K562 (cell line): ENCODE results near the gene BTD. TPM values are rescaled to one million over a fixed set of nuclear protein-coding genes. Genes with fewer than 3 reads are reported as not detected.

Experiments used
- HMGN3 ChIP-seq: IDR thresholded peaks from 2 replicates; pipeline ENCODE4 v1.6.1; 2011; ENCODE audit warnings: borderline replicate concordance, low read depth, mild to moderate bottlenecking, mixed read lengths, low read length; ENCODE audit not compliant: insufficient read length; ENCODE audit errors: extremely low read depth
- HSF4 ChIP-seq: fragments of 250-450 bp; sonication (Bioruptor Pico); IDR thresholded peaks from 2 replicates; pipeline ENCODE4 v2.1.2; 2022; ENCODE audit warnings: mild to moderate bottlenecking, moderate library complexity, borderline replicate concordance
- KDM5B ChIP-seq: fragments of 200-600 bp; sonication (generic); IDR thresholded peaks from 2 replicates; pipeline ENCODE4 v1.6.1; 2012; ENCODE audit warnings: low read depth, mild to moderate bottlenecking, moderate library complexity, low read length, control low read depth, inconsistent platforms; ENCODE audit not compliant: insufficient replicate concordance
- L3MBTL2 ChIP-seq: fragments of 450-650 bp; IDR thresholded peaks from 2 replicates; pipeline ENCODE4 v1.6.1; 2016; ENCODE audit warnings: mild to moderate bottlenecking, moderate library complexity
- PHB2 ChIP-seq: fragments of 450-650 bp; IDR thresholded peaks from 2 replicates; pipeline ENCODE4 v1.6.1; 2017; ENCODE audit warnings: low read depth
- RBFOX2 ChIP-seq: fragments of 200-400 bp; formaldehyde crosslinking; IDR thresholded peaks from 2 replicates; pipeline ENCODE4 v1.6.1; 2017; ENCODE audit warnings: low read depth, mild to moderate bottlenecking, low read length, moderate library complexity
- RBM15 ChIP-seq: fragments of 200-400 bp; formaldehyde crosslinking; IDR thresholded peaks from 2 replicates; pipeline ENCODE4 v1.6.1; 2018; ENCODE audit warnings: mild to moderate bottlenecking, low read length, moderate library complexity; ENCODE audit not compliant: insufficient read depth
- RCOR1 ChIP-seq, 2 experiments: IDR thresholded peaks; 2 replicates each; pipeline ENCODE4 v1.6.1; 2012; ENCODE audit warnings: low read depth in 2 of 2, low read length in 2 of 2, borderline replicate concordance in 1 of 2, improper control_type of control experiment in 1 of 2
- SMAD1 ChIP-seq: fragments of 150-350 bp; IDR thresholded peaks from 2 replicates; pipeline ENCODE4 v1.6.1; 2014; ENCODE audit warnings: low read length, low read depth; ENCODE audit not compliant: partially characterized antibody
- TSC22D4 ChIP-seq: fragments of 450-650 bp; IDR thresholded peaks from 2 replicates; pipeline ENCODE4 v1.6.1; 2016; ENCODE audit warnings: missing genetic modification characterization, missing biosample characterization, control low read depth
- U2AF1 ChIP-seq: fragments of 200-400 bp; formaldehyde crosslinking; optimal IDR thresholded peaks from 2 replicates; pipeline ENCODE3; 2017; ENCODE audit warnings: mild to moderate bottlenecking, low read depth, low read length, moderate library complexity
- YY1 ChIP-seq, 3 experiments: IDR thresholded peaks; 2 replicates each; pipeline ENCODE4 v1.6.1; 2011; ENCODE audit warnings: low read length in 2 of 3, mild to moderate bottlenecking in 2 of 3, moderate library complexity in 2 of 3, borderline replicate concordance in 1 of 3, control low read depth in 1 of 3, low read depth in 1 of 3; ENCODE audit not compliant: insufficient read depth in 3 of 3, insufficient replicate concordance in 2 of 3, control insufficient read depth in 1 of 3, insufficient read length in 1 of 3; ENCODE audit errors: extremely low read depth in 1 of 3
- ZBTB11 ChIP-seq, 3 experiments: fragments of 200-800 bp in 1 of 3; fragments of 250-450 bp in 1 of 3; fragments of 450-650 bp in 1 of 3; sonication (Bioruptor Pico) in 1 of 3; sonication (Bioruptor generic) in 1 of 3; formaldehyde crosslinking in 1 of 3; IDR thresholded peaks; 2 replicates each; pipeline versions ENCODE4 v1.6.1 to v1.8.0; 2016 to 2022; ENCODE audit warnings: mild to moderate bottlenecking in 2 of 3, missing genetic modification characterization in 2 of 3, missing compliant biosample characterization in 1 of 3, moderate library complexity in 1 of 3
- ZKSCAN3 ChIP-seq: fragments of 250-450 bp; sonication (Bioruptor Pico); IDR thresholded peaks from 2 replicates; pipeline ENCODE4 v1.4.0; 2020
- ZNF212 ChIP-seq: fragments of 450-650 bp; formaldehyde crosslinking; IDR thresholded peaks from 2 replicates; pipeline ENCODE4 v1.4.0; 2020; ENCODE audit warnings: mild to moderate bottlenecking
- ZNF277 ChIP-seq: fragments of 250-450 bp; sonication (Bioruptor Pico); IDR thresholded peaks from 2 replicates; pipeline ENCODE4 v1.8.0; 2022; ENCODE audit warnings: inconsistent platforms, mild to moderate bottlenecking, moderate library complexity, borderline replicate concordance
- ZNF79 ChIP-seq: fragments of 250-450 bp; sonication (Bioruptor Pico); IDR thresholded peaks from 2 replicates; pipeline ENCODE4 v1.4.0; 2020; ENCODE audit warnings: low read depth, mild to moderate bottlenecking, moderate library complexity
- polyA plus RNA-seq, 8 experiments: library from polyadenylated mRNA; depleted of rRNA in 4 of 8; stranded (reverse) in 5 of 8; unstranded in 3 of 8; fragments of >200 nt; fragmentation: Nextera tagmentation in 2 of 8; fragmentation: Illumina TruSeq in 1 of 8; extraction: Ambion mirVana in 2 of 8; extraction: Trizol in 1 of 8; gene quantifications; 2 replicates each; pipeline versions ENCODE4 v1.2.1 to v1.2.3, GENCODE V29; 2011 to 2014; ENCODE audit warnings: inconsistent platforms in 1 of 8, missing spikeins in 1 of 8
- total RNA-seq, 7 experiments: library from RNA; depleted of rRNA in 6 of 7; stranded (reverse); fragments of >200 nt in 6 of 7; fragmentation: Illumina TruSeq in 2 of 7; extraction: Trizol in 2 of 7; gene quantifications; 2 replicates each; pipeline versions ENCODE4 v1.2.1 to v1.2.3, GENCODE V29; 2011 to 2021; ENCODE audit warnings: low replicate concordance in 1 of 7

The BTD gene
- total and polyA plus RNA-seq, 9 of the 15 experiments (the other 6 are each of a cell fraction or from before 2014, with no cell fraction given), result 6.6 to 26.2 (median 10.6) TPM

- TF ChIP-seq RCOR1 (IDR thresholded peaks at IDR 0.05; ENCODE audit: borderline replicate concordance in 1 of 2, low read depth in 2 of 2, low read length in 2 of 2) (no peak), ZKSCAN3 (CRISPR knock-in tag) (peak; percentile 80), ZNF212 (no peak), RBM15 (no peak), KDM5B (no peak), ZBTB11 (CRISPR knock-in tag; IDR thresholded peaks at IDR 0.05) (peak in 1 of 3 experiments; percentile 88; a peak in 2 of 6 replicates), TSC22D4 (no peak), YY1 (IDR thresholded peaks at IDR 0.05; ENCODE audit: borderline replicate concordance in 1 of 3, control insufficient read depth in 1 of 3, extremely low read depth in 1 of 3, insufficient read depth in 3 of 3, insufficient read length in 1 of 3, insufficient replicate concordance in 2 of 3, low read depth in 1 of 3, low read length in 2 of 3) (no peak), SMAD1 (no peak), RBFOX2 (no peak), ZNF277 (CRISPR knock-in tag) (peak; percentile 100), HMGN3 (no peak), L3MBTL2 (no peak), PHB2 (no peak), ZNF79 (peak; percentile 92), U2AF1 (no peak), HSF4 (CRISPR knock-in tag) (no peak)
Observed at GRCh38 chr3:15591928-15592327, 9.6 kb upstream of the BTD start (continued).
